ENCODE measurements around the gene APOL1.
"Not testable (repeated sequence)": the region's sequence is repeated elsewhere in the genome, so short reads cannot be mapped to it uniquely, and the experiment has no call there.

Gene APOL1

GRCh38 chr22:36274531-36274930 lies 21.6 kb downstream of the APOL1 start:
- DNase-seq, result no peak

GRCh38 chr22:36277482-36278291 lies 24.8 kb downstream of the APOL1 start:
- DNase-seq, result peak; percentile 14

GRCh38 chr22:36279219-36279666 lies 26.3 kb downstream of the APOL1 start:
- no peak for DNase-seq

GRCh38 chr22:36280379-36280778 lies 27.4 kb downstream of the APOL1 start:
- DNase-seq, result no peak

GRCh38 chr22:36281781-36282327 lies 28.9 kb downstream of the APOL1 start:
- no peak for DNase-seq

GRCh38 chr22:36282328-36282831 lies 29.4 kb downstream of the APOL1 start:
- no peak for DNase-seq

GRCh38 chr22:36284171-36284571 lies 31.2 kb downstream of the APOL1 start:
- no peak for DNase-seq

GRCh38 chr22:36285017-36285416 lies 32.1 kb downstream of the APOL1 start:
- DNase-seq, result no peak

- DNase-seq, result no peak
Observed at GRCh38 chr22:36285545-36285944, 32.6 kb downstream of the APOL1 start.

GRCh38 chr22:36286096-36286957 lies 33.4 kb downstream of the APOL1 start:
- DNase-seq, result no peak

GRCh38 chr22:36287881-36288515 lies 35.1 kb downstream of the APOL1 start:
- DNase-seq, result no peak

GRCh38 chr22:36288571-36289405 lies 35.9 kb downstream of the APOL1 start:
- no peak for DNase-seq

GRCh38 chr22:36289406-36289870 lies 36.5 kb downstream of the APOL1 start:
- no peak for DNase-seq

GRCh38 chr22:36289948-36290371 lies 37.0 kb downstream of the APOL1 start:
- not testable (repeated sequence) for DNase-seq

GRCh38 chr22:36290391-36291075 lies 37.6 kb downstream of the APOL1 start:
- DNase-seq, result not testable (repeated sequence)

GRCh38 chr22:36291831-36292740 lies 39.2 kb downstream of the APOL1 start:
- DNase-seq, result no peak

- DNase-seq, result no peak
Observed at GRCh38 chr22:36292823-36293530, 40.0 kb downstream of the APOL1 start.

GRCh38 chr22:36293606-36294292 lies 40.8 kb downstream of the APOL1 start:
- no peak for DNase-seq

GRCh38 chr22:36294293-36294620 lies 41.3 kb downstream of the APOL1 start:
- DNase-seq, result no peak

Measured in KG1 (cell line).